ENCODE results near the gene CHRM4.

Gene CHRM4

DNA sequence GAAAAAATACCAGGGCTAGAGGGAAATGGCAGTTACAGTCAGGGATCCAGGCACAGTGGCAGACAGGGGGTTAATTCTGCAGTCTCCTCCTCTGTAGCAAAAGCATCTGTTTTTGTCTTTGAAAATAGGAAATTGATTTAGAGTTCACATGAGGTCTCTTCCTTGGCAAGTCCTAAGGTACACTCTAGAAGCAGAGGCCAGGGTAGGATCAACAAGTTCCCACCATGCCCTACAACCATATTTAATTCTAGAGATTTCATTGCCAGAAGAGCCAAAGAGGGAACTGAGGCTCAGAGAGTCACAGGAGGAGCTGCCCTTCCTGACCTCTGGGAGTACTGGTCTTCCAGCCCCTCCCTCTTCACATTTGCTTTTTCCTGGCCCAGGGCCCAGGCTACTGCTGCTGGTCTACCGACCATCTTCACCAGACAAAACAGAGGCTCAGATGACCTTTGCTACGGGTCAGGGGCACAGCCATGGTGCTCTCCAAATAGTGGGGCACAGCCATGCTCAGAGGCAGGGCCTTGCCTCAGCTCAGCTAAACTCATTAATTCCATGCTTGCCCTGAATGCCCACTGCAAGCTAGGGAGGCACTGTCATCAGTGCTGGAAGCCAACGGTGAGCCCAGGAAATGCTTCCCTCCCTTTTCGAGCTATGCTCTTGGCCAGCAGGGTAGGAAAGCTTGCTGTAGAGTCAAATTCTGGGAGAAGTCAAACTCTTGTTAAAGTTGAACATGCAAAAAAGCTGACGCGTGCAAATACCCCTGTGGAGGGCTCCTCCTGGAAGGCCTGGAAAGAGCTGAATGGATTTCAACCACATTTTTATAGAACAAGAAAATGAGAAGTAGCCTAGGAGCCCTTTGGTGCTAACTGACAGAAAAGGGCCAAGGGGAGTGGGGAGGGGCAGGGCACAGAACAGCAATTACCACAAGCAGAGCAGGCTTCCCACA, 11.7 kb upstream of the CHRM4 start:
- DNase-seq, result no peak

DNA sequence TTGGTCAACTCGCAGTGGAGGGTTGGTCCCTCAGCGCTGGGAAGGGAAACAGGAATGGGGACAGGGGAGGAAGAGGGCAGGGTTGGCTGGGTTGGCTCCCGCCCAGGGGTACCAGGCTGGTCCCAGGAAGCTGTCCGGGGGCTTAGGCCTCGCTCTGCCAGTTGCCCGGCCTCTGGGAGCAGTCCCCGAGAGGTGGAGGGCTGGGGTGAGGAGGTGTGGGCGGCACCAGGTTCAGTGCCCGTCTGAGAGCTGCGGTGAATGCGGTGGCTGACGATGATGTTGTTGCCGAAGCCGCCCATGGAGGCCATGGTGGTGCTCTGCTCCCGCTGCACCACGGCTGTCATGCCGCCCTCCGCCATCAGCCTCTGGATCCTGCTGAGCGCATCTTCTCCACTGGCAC, 6.0 kb upstream of the CHRM4 start:
- no peak for DNase-seq

- no peak for DNase-seq
These were observed 2.2 kb upstream of the CHRM4 start for GRCh38 chr11:46393759-46394158.

DNA sequence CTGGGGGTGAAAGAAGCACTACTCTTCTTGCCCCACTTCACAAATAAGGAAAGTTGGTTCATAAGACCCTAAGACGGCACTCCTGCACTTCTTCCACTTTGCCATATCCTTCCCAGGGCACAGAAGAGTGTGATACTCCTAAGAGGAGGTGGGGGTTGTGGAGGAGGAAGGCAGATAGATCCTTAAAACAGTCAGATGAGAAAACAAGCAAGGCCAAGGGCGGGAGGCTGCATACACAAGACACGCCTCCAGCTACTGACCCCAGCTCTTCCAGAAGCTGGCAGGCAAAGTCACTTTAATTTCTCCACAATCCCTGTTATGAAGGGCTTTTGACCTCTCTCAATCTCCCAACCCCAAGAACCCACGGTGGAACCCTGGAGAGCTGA, 1.6 kb upstream of the CHRM4 start:
- no peak for DNase-seq

GRCh38 chr11:46392421-46393230, 1.1 kb upstream of the CHRM4 start:
- peak; percentile 78 for DNase-seq

DNA sequence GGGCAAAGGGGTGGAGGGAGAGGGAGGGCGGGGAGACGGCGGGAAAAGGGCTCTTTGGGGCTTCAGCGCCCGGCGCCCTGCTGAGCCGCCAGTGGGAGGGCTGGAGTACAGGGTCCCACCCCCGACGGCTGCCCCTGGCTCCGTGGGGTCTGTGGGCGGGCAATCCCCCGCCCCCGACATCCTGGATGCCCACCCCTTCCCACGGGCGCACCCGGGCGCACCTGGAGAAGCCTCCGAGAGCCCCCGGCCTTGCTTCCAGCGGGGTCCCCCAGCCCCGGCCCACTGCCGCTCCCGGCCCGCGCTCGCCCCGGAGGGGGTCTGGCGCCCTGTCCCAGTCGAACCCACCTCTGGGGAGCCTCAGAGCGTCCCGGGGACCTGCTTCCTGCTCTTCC, 394 bp downstream of the CHRM4 start:
- DNase-seq, result no peak

- no peak for DNase-seq
These were observed 1.0 kb downstream of the CHRM4 start for GRCh38 chr11:46390331-46391171.

DNA sequence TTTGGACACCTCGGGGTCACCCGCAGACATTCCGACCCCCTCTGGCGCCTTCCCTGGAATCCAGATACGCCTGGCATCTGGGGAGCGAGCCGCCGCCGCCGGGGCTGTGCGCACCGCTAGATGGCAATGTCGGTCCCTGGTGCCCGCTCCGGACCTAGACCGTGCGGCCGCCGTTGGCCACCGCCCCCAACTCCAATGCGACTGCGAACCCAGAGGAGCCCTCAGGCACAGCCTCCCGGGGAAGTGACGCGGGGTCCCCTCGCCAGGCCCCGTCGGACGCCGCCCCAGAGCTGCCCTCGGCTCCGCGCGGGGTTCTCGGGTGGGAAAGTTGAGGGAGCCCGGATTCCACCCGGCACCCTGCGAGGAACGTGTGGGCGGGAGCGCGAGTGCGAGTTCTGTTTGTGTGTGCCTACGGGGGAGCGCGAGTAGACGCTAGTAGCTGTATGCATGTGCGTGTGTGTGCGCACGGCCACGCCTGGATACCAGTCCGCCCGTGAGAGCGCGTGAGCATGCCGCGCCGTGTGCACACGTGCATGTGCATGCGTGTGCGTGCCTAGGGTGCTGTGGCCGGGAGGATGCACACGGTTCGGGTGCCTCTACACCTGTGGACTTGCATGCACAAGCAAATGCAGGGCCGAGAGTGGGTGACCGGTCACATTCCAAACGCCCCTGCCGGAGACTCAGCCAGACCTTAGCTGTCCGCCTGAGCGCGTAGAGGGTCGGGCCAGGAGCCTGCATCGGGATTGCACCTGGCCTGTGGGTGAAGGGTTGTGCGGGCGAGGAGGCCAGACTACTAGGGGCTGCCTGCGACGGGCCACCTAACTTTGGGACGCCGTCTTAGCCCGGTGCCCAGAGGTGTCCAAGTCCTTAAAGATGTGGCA, 1.9 kb downstream of the CHRM4 start:
- peak; percentile 40 for DNase-seq

GRCh38 chr11:46388619-46389449, 2.7 kb downstream of the CHRM4 start:
- DNase-seq, result no peak

- no peak for DNase-seq
These were observed 3.5 kb downstream of the CHRM4 start for GRCh38 chr11:46387919-46388618.

DNA sequence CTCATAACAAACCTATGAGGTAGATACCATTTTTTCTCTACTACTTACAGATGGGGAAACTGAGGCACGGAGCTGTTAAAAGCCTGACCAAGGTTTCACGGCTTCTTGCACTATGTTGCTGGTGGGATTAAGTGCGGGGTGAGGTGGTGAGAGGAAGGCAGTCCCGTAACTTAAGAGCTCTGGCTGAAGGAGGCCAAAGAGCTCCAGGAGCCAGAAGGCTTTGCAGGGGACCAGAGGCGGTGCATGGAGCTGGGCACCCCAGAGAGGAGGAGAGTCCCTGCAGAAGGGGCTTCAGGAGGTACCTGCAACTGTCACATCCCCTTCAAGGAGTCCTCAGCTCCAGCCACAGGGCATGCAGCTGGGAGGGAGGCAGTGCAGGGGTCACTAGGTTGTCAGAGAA, 4.1 kb downstream of the CHRM4 start:
- no peak for DNase-seq

DNA sequence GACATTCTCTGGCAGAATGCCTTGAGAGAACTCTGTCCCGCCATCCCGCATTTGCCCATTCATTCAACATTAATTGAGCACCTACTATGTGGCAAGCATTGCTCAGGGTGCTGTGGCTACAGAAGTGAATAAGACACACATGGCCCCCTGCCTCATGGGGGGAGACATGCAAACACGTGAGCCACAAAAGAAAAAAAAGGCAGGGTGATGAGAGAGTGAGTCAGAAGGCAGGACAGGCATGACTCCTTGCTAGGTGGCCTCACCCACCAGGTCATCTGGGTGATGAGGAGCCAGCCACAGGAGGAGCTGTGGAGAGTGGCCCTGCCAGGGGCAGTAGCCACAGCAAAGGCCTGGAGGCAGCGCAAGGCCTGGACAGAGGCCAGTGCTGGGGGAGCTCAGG, 4.9 kb downstream of the CHRM4 start:
- no peak for DNase-seq

DNA sequence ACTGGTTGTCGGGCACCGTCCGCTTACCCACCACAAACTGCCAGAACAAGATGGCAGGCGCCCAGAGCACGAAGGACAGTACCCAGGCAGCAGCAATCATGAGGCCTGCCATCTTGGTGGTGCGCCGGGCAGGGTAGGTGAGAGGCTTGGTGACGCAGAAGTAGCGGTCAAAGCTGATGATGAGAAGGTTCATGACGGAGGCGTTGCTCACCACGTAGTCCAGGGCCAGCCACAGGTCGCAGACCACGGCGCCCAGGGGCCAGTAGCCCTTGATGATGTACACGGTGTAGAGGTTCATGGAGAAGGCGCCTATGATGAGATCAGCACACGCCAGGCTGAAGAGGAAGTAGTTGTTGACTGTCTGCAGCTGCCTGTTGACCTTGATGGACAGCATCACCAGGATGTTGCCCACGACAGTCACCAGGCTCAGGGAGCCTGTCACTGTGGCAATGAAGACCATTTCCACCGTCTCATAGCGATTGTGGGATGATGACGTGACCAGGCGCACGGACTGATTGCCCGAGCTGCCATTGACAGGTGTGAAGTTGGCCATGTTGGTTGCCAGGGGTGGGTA, 5.5 kb downstream of the CHRM4 start:
- DNase-seq, result no peak

- no peak for DNase-seq
These were observed 6.2 kb downstream of the CHRM4 start for GRCh38 chr11:46385169-46386004.

DNA sequence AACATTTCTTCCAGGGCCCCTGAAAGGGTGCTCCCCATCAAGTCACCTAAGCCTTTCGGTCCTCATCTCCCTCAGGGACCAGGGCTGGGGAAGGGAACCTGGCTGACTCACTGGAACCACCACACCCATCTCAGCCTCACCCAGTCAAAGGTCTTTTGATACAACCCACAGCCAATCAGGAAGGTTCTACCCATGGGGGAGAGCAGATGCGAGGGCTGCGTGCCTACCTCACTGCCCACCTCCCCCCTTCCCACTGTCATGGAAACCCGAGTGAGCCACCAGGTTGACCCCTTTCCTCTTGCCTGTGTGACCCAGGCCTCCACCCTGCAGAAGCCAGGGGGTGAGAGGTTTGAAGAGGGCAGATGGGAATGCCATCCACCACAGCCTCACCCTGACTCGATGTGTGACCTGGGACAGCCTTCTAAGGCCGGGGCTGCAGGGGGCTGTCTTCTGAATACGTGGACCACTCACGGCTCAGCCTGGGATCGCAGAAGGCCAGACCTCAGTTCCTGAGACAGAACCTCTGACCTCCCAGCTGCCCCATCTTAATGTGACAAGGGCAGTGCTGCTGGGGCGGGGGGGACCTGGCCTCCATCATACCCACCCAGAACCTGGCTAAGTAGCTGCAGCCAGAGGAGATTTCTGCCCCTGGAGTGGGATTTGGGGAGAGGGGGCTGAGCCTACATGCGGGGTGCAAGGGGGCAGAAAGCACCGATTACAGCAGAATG, 7.4 kb downstream of the CHRM4 start:
- no peak for DNase-seq

- no peak for DNase-seq
These were observed 8.2 kb downstream of the CHRM4 start for GRCh38 chr11:46383404-46383758.

DNA sequence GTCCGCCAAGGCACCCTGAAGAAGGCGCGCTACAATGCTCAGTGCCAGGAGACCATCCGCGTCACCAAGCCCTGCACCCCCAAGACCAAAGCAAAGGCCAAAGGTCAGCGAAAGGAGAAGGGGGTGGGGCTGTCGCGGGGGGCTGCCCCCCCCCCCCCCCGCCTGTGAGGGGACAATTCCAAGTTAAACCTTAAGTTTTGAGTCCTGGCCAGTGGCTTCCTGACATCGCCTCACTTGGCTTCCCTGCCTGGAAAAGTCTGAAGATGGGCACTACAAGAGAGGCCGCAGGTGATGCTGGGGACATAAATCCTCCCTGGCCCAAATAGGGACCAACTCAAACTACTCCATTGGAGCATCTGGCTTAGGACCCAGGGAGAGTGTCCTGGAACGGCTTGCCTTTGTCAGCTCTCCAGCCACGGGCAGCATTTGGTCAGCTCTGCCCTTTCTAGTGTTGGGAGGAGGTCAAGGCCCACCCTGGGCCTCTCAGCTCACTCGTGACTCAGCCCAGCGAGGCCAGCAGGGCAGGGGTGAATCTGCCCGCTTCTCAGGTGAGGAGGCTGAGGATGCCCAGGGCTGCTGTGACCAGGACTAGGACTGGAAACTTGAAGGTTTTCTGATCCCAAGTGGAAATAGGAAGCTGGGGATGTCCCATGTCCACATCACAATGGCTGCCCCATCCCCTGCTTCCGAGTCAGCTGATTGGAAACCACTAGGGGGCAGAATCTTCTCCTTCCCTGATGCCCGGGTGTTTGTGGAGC, 8.8 kb downstream of the CHRM4 start:
- no peak for DNase-seq

All from CD4-positive, alpha-beta T cell treated with Interleukin-17A for 1 hour (primary cell).